ENCODE measurements around the gene EIF2B5.

GRCh38 chr3:184148076-184148475 lies 12.9 kb downstream of the EIF2B5 start:
- TF ChIP-seq CTCF (IDR thresholded peaks at IDR 0.05): no peak
- no peak for TF ChIP-seq POLR2A (IDR thresholded peaks at IDR 0.05)
